Hypothalamus (tissue), 51 donors: ENCODE data around the gene SRRM3.
"Not testable (repeated sequence)": the region's sequence is repeated elsewhere in the genome, so short reads cannot be mapped to it uniquely, and the experiment has no call there.

Source experiments
- DNase-seq, 51 donors: peaks; one replicate each; lab custom pipeline; 2025; lab: John Stamatoyannopoulos, UW

Gene SRRM3

DNA sequence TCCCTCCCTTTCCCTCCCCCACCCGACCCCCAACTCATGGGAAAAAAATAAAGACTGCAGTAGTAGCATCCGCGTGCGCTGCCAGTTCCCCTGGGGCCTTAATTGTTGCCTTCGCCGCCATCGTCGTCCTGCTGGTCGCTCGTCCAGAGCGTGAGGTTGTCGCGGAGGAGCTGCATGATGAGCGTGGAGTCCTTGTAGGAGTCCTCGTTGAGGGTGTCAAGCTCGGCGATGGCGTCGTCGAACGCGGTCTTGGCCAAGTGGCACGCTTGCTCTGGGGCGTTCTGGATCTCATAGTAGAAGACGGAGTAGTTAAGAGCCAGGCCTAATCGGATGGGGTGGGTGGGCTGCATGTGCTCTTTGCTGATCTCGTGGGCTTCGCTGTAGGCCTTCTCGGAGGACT lies 127.8 kb downstream of the SRRM3 start:
- no peak for DNase-seq

DNA sequence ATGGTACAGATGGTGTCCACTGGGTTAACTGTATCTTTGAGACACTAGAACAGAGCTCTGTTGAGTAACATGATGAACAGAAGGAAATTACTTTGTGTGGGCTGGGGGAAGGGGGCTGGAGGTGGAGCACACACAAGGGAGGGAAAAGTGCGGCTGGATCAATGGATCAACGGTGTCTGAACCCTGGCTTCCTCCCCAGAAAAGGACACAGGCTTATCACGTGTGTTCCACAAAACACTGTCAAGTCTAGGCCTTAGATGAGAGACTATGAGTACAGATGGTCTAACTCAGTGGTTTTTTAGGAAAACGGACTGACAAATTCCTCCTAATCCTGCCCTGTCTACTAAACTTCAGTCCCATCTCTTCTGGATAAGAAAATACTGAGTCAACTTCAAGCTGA lies 128.6 kb downstream of the SRRM3 start:
- DNase-seq: no peak

DNA sequence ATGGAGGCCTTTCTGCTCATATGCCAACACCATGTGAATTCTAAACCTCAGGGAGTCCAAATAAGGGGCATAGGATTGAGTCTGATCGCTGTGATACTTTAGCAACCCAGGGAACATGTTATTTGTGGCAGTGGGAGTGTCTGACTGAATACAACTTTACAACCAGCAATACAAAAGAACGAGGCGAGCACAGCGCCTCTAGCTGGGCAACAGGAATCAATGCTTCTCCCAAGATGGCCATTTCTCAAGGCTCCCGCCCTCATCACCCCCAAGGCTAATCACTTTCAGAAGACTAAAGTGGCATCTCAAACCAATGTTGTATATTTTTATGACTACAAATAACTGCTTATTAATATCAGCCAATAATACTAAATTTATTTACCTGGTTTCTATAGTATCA lies 129.0 kb downstream of the SRRM3 start:
- DNase-seq: no peak

DNA sequence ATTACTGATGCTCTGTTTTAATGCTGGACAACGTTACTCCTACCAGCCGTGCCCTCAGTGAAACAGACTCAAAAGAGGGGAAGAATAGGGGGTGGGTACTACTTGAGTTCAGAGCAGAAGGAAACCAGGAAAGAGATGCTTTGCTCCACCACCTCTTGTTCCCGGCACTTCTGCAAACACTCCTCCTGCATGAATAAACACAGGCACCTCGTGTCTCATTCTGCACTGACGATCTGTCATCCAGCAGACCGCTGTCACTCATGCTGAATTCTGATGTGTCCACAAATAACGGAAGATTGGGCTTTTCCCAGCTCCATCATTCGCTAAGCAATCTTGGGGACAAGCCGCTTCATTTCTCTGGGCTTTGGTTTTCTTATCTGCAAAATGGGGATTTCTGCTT lies 130.4 kb downstream of the SRRM3 start:
- DNase-seq: no peak

DNA sequence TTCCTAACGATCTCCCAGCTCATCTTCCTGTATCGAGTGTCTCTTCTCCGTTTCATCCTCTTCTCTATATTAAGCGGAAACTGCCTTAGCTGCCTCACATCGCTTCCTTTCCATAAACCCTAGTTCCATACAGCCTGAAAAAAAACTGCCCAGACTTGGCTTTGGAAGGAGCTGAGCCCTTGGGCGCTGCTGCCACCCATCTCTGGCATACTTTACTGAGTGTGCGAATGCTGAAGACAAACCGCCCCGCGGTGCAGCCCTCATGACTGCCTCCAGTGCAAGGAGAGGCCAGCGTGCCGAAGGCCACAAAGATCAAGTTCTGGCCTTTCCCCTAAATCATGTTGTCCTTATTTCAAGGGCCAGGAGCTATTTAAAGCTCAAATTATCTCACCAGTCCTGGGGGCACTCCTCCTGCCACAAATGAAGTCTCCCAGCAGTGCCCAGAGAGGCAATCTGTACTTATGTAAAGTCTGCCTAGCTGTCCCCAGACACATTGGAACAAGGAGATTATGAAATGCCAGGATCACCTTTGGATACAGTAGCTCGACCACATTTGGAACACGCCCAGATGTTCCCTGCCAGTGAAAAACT lies 131.9 kb downstream of the SRRM3 start:
- DNase-seq: no peak

DNA sequence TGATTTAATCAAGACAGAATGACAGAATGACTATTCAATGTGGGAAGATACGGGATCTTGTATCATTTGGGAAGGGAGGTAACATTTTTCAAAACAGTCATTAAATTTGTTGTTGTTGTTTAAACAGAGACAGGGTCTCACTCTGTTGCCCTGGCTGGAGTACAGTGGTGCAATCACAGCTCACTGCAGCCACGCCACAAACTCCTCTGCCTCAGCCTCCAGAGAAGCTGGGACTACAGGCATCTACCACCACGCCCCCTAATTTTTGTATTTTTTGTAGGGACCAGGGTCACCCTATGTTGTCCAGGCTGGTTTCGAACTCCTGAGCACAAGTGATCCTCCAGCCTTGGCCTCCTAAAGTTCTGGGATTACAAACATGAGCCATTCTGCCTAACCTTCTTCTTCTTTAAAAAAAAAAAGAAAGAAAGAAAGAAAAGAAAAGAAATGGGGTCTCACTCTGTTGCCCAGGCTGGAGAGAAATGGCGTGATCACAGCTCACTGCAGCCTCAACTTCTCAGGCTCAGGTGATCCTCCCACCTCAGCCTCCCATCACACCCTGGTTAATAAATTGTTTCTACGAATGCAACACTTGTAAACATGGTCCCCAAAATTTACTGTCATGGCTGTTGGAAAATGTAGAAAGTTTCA lies 132.7 kb downstream of the SRRM3 start:
- DNase-seq: no peak

DNA sequence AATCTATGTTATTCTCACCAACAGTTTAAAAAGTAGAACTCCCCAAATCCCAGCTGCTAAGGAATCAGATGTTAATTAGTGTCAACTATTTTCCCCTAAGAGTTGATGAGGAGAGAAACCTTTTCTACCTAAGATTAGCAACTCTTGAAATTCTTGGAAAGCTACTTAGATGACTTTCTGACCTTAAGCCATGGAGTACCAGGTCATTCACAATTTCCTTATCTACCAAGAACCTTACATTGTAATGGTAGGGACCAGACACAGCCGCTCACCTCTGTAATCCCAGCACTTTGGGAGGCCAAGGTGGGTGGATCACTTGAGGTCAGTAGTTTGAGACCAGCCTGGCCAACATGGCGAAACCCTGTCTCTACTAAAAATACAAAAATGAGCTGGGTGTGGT lies 133.7 kb downstream of the SRRM3 start:
- not testable (repeated sequence) for DNase-seq

DNA sequence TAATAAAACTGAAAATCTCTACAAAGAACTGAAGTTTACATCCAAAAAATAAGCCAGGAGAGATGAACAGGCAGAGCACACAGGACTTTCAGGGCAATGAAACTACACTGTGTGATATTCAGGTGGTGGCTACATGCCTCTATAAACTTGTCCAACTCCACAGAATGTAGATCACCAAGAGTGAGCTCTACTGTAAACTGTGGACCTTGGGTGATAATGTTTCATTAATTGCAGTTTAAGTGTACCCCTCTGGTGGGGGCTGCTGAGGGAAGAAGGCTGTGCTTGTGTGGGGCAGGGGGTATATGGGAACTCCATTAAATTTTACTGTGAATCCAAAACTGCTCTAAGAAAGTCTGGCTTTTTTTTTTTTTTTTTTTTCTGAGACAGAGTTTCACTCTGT lies 134.4 kb downstream of the SRRM3 start:
- no peak for DNase-seq
